GM12891 (cell line): ENCODE measurements around the gene ZCWPW1.

Source experiments
- PAX5 ChIP-seq: IDR thresholded peaks from 2 replicates; pipeline ENCODE4 v1.6.1; 2011; ENCODE audit warnings: low read length, moderate library complexity, mild to moderate bottlenecking; ENCODE audit not compliant: insufficient read depth, severe bottlenecking
- POLR2A ChIP-seq: IDR thresholded peaks from 2 replicates; pipeline ENCODE4 v1.6.1; 2011; ENCODE audit warnings: low read depth, low read length, control low read depth
- POLR2AphosphoS5 ChIP-seq: IDR thresholded peaks from 2 replicates; pipeline ENCODE4 v1.6.1; 2011; ENCODE audit warnings: low read depth, low read length, control low read depth
- TAF1 ChIP-seq: IDR thresholded peaks from 2 replicates; pipeline ENCODE4 v1.6.1; 2011; ENCODE audit warnings: low read depth, low read length, control low read depth

- TF ChIP-seq PAX5: no peak
- TF ChIP-seq POLR2A: no peak
- no peak for TF ChIP-seq TAF1
- no peak for TF ChIP-seq POLR2AphosphoS5
Observed at GRCh38 chr7:100411101-100411500, 17.4 kb downstream of the ZCWPW1 start.
